Spleen (tissue), 7 donors: ENCODE data around the gene INO80C.

ENCODE experiments used
- POLR2A ChIP-seq, 3 donors: fragments of 450-650 bp; IDR thresholded peaks; one replicate each; pipeline ENCODE4 v1.5.1; 2017; ENCODE audit warnings: antibody characterized with exemption in 3 of 3, mild to moderate bottlenecking in 1 of 3
- POLR2AphosphoS5 ChIP-seq, 3 donors: sonication (generic); formaldehyde crosslinking; IDR thresholded peaks; one replicate each; pipeline ENCODE4 v1.5.1; 2017; ENCODE audit warnings: antibody characterized with exemption in 3 of 3
- TF ChIP-seq, protein P1 (sequence below), 11 experiments: fragments of 200-600 bp in 7 of 11; fragments of 450-650 bp in 4 of 11; sonication (generic) in 4 of 11; IDR thresholded peaks in 8 of 11; conservative IDR thresholded peaks in 3 of 11; 1 replicate in 7 of 11; 2 replicates in 4 of 11; pipeline versions ENCODE4 v1.4.0 to v1.8.0; 2016 to 2021; ENCODE audit warnings: antibody characterized with exemption in 11 of 11, inconsistent platforms in 4 of 11, mild to moderate bottlenecking in 1 of 11
- donor health status: DM: no; HTN: no; CAD: no; lungs with moderate emphysema.
- donor health status: DM: no; HTN: no; CAD: no.
- donor health status: DM: no; HTN: no; CAD: no.

DNA sequence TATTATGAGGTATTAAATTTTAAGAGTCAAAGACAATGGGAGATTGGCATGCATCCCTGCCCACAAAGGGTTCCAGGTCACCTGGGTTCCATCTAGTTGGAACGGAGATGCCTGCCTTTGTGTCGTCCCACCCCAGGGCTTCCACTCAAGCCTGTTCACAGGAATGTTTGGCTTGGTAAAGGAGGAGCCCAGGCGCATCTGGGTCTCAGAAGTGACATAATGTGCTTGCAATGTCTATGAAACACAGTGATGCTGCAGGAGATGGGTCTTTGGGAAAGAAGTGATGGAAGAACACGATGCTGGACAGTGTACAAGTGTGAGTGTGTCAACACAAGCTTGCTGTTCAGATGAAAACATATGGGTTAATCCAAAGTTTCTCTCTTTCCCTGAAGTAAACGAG is 71.0 kb downstream of the INO80C start:
- TF ChIP-seq POLR2A (IDR thresholded peaks at IDR 0.05), result no peak
- no peak for TF ChIP-seq POLR2AphosphoS5 (IDR thresholded peaks at IDR 0.05)
- TF ChIP-seq, protein P1, sequence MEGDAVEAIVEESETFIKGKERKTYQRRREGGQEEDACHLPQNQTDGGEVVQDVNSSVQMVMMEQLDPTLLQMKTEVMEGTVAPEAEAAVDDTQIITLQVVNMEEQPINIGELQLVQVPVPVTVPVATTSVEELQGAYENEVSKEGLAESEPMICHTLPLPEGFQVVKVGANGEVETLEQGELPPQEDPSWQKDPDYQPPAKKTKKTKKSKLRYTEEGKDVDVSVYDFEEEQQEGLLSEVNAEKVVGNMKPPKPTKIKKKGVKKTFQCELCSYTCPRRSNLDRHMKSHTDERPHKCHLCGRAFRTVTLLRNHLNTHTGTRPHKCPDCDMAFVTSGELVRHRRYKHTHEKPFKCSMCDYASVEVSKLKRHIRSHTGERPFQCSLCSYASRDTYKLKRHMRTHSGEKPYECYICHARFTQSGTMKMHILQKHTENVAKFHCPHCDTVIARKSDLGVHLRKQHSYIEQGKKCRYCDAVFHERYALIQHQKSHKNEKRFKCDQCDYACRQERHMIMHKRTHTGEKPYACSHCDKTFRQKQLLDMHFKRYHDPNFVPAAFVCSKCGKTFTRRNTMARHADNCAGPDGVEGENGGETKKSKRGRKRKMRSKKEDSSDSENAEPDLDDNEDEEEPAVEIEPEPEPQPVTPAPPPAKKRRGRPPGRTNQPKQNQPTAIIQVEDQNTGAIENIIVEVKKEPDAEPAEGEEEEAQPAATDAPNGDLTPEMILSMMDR (IDR thresholded peaks at IDR 0.05 in 8 of 11, conservative IDR thresholded peaks at IDR 0.05 in 3 of 11), result no peak
